ENCODE results near the gene DCAF5.

Gene DCAF5

GRCh38 chr14:69132513-69133181, 20.3 kb downstream of the DCAF5 start:
- TF ChIP-seq POU2F2 (IDR thresholded peaks at IDR 0.05; ENCODE audit: low read depth, low read length), result no peak
- TF ChIP-seq POLR2AphosphoS5 (IDR thresholded peaks at IDR 0.05; ENCODE audit: low read depth, low read length), result no peak
- no peak for TF ChIP-seq PAX5 (IDR thresholded peaks at IDR 0.05; ENCODE audit: insufficient read depth, low read length, severe bottlenecking)
- TF ChIP-seq TAF1 (IDR thresholded peaks at IDR 0.05; ENCODE audit: low read depth, low read length), result no peak
- no peak for TF ChIP-seq SPI1 (IDR thresholded peaks at IDR 0.05; ENCODE audit: low read depth, low read length)
- TF ChIP-seq POLR2A (IDR thresholded peaks at IDR 0.05; ENCODE audit: low read depth, low read length), result no peak
- DNase-seq (ENCODE audit: insufficient read length, low spot score) (no peak), FAIRE-seq (no peak)

- FAIRE-seq (no peak), DNase-seq (ENCODE audit: insufficient read length, low spot score) (no peak)
- TF ChIP-seq SPI1 (IDR thresholded peaks at IDR 0.05; ENCODE audit: low read depth, low read length), result no peak
- no peak for TF ChIP-seq POLR2AphosphoS5 (IDR thresholded peaks at IDR 0.05; ENCODE audit: low read depth, low read length)
Observed at GRCh38 chr14:69131176-69131575, 21.7 kb downstream of the DCAF5 start.

- DNase-seq (ENCODE audit: insufficient read length, low spot score), result peak; percentile 25
- FAIRE-seq, result peak; percentile 87
Observed at GRCh38 chr14:69129264-69129880, 23.5 kb downstream of the DCAF5 start.

GRCh38 chr14:69118305-69118704, 34.6 kb downstream of the DCAF5 start:
- FAIRE-seq (no peak), DNase-seq (ENCODE audit: insufficient read length, low spot score) (no peak)
- TF ChIP-seq TAF1 (IDR thresholded peaks at IDR 0.05; ENCODE audit: low read depth, low read length) (no peak), POU2F2 (IDR thresholded peaks at IDR 0.05; ENCODE audit: low read depth, low read length) (no peak), SPI1 (IDR thresholded peaks at IDR 0.05; ENCODE audit: low read depth, low read length) (no peak), POLR2AphosphoS5 (IDR thresholded peaks at IDR 0.05; ENCODE audit: low read depth, low read length) (no peak), PAX5 (IDR thresholded peaks at IDR 0.05; ENCODE audit: insufficient read depth, low read length, severe bottlenecking) (no peak), POLR2A (IDR thresholded peaks at IDR 0.05; ENCODE audit: low read depth, low read length) (no peak)

More at GRCh38 chr14:69129264-69129880, 23.5 kb downstream of the DCAF5 start:
- TF ChIP-seq TAF1 (IDR thresholded peaks at IDR 0.05; ENCODE audit: low read depth, low read length), result no peak
- 0 out of 2 replicates have a peak, but pooled peaks have one; percentile 19 for TF ChIP-seq POU2F2 (IDR thresholded peaks at IDR 0.05; ENCODE audit: low read depth, low read length)
- TF ChIP-seq PAX5 (IDR thresholded peaks at IDR 0.05; ENCODE audit: insufficient read depth, low read length, severe bottlenecking), result no peak
- no peak for TF ChIP-seq POLR2AphosphoS5 (IDR thresholded peaks at IDR 0.05; ENCODE audit: low read depth, low read length)
- no peak for TF ChIP-seq POLR2A (IDR thresholded peaks at IDR 0.05; ENCODE audit: low read depth, low read length)
- no peak for TF ChIP-seq SPI1 (IDR thresholded peaks at IDR 0.05; ENCODE audit: low read depth, low read length)

GRCh38 chr14:69117020-69117767, 35.7 kb downstream of the DCAF5 start:
- FAIRE-seq (peak; percentile 66), DNase-seq (ENCODE audit: insufficient read length, low spot score) (no peak)
- TF ChIP-seq POLR2AphosphoS5 (IDR thresholded peaks at IDR 0.05; ENCODE audit: low read depth, low read length) (no peak), POLR2A (IDR thresholded peaks at IDR 0.05; ENCODE audit: low read depth, low read length) (no peak), PAX5 (IDR thresholded peaks at IDR 0.05; ENCODE audit: insufficient read depth, low read length, severe bottlenecking) (no peak), SPI1 (IDR thresholded peaks at IDR 0.05; ENCODE audit: low read depth, low read length) (no peak), POU2F2 (IDR thresholded peaks at IDR 0.05; ENCODE audit: low read depth, low read length) (no peak), TAF1 (IDR thresholded peaks at IDR 0.05; ENCODE audit: low read depth, low read length) (no peak)

GRCh38 chr14:69115407-69116185, 37.3 kb downstream of the DCAF5 start:
- FAIRE-seq, result no peak
- DNase-seq (ENCODE audit: insufficient read length, low spot score), result no peak
- TF ChIP-seq POU2F2 (IDR thresholded peaks at IDR 0.05; ENCODE audit: low read depth, low read length) (no peak), POLR2AphosphoS5 (IDR thresholded peaks at IDR 0.05; ENCODE audit: low read depth, low read length) (no peak), SPI1 (IDR thresholded peaks at IDR 0.05; ENCODE audit: low read depth, low read length) (no peak), POLR2A (IDR thresholded peaks at IDR 0.05; ENCODE audit: low read depth, low read length) (no peak), TAF1 (IDR thresholded peaks at IDR 0.05; ENCODE audit: low read depth, low read length) (no peak), PAX5 (IDR thresholded peaks at IDR 0.05; ENCODE audit: insufficient read depth, low read length, severe bottlenecking) (no peak)

GRCh38 chr14:69114763-69115162, 38.2 kb downstream of the DCAF5 start:
- no peak for FAIRE-seq
- TF ChIP-seq POU2F2 (IDR thresholded peaks at IDR 0.05; ENCODE audit: low read depth, low read length) (no peak), PAX5 (IDR thresholded peaks at IDR 0.05; ENCODE audit: insufficient read depth, low read length, severe bottlenecking) (no peak), TAF1 (IDR thresholded peaks at IDR 0.05; ENCODE audit: low read depth, low read length) (no peak), SPI1 (IDR thresholded peaks at IDR 0.05; ENCODE audit: low read depth, low read length) (no peak), POLR2AphosphoS5 (IDR thresholded peaks at IDR 0.05; ENCODE audit: low read depth, low read length) (no peak), POLR2A (IDR thresholded peaks at IDR 0.05; ENCODE audit: low read depth, low read length) (no peak)
- DNase-seq (ENCODE audit: insufficient read length, low spot score), result no peak

GRCh38 chr14:69108358-69108757, 44.6 kb downstream of the DCAF5 start:
- TF ChIP-seq POLR2A (IDR thresholded peaks at IDR 0.05; ENCODE audit: low read depth, low read length), result no peak
- no peak for TF ChIP-seq POU2F2 (IDR thresholded peaks at IDR 0.05; ENCODE audit: low read depth, low read length)
- no peak for TF ChIP-seq SPI1 (IDR thresholded peaks at IDR 0.05; ENCODE audit: low read depth, low read length)
- TF ChIP-seq PAX5 (IDR thresholded peaks at IDR 0.05; ENCODE audit: insufficient read depth, low read length, severe bottlenecking), result no peak
- no peak for TF ChIP-seq POLR2AphosphoS5 (IDR thresholded peaks at IDR 0.05; ENCODE audit: low read depth, low read length)
- no peak for TF ChIP-seq TAF1 (IDR thresholded peaks at IDR 0.05; ENCODE audit: low read depth, low read length)
- FAIRE-seq (no peak), DNase-seq (ENCODE audit: insufficient read length, low spot score) (no peak)

Measured in GM12891 (cell line).